Choroid plexus epithelial cell (primary cell): ENCODE results near the gene TMEM167B.
A peak's percentile ranks its signal among the peaks of the same experiment; 100 is the strongest.

ENCODE experiments used
- DNase-seq: peaks from one replicate; pipeline ENCODE4 v3.0.0-alpha.2; 2010; ENCODE audit warnings: low read depth
- H3K4me3 ChIP-seq: 2 replicates; pipeline ENCODE4 v1.5.1; 2011; ENCODE audit warnings: low read depth, mild to moderate bottlenecking, control low read depth, low read length, moderate library complexity
- CTCF ChIP-seq: conservative IDR thresholded peaks from 2 replicates; pipeline ENCODE4 v1.5.1; 2011; ENCODE audit warnings: low read depth, mild to moderate bottlenecking, control low read depth, inconsistent platforms, low read length, moderate library complexity

Gene TMEM167B

GRCh38 chr1:109090196-109091077, at the start of gene TMEM167B:
TSS of gene TMEM167B (plus strand) at chr1:109090764. CDS start at chr1:109090873, 109 bp downstream.
- peak within 1 kb of the TSS; percentile 94 for H3K4me3 ChIP-seq
- no peak for TF ChIP-seq CTCF
- peak; percentile 97 for DNase-seq

- H3K4me3 ChIP-seq: peak overlapping the region; percentile 87
- DNase-seq: peak; percentile 23
Measured at GRCh38 chr1:109040989-109041620, 49.5 kb upstream of the TMEM167B start.

GRCh38 chr1:109041621-109042468, 48.7 kb upstream of the TMEM167B start, which contains the start of gene WDR47:
TSS of gene WDR47 (minus strand) at chr1:109042102. CDS start at chr1:109023512, 18,590 bp downstream.
- peak within 1 kb of the TSS; percentile 87 for H3K4me3 ChIP-seq
- TF ChIP-seq CTCF: no peak
- peak; percentile 98 for DNase-seq

More at GRCh38 chr1:109040989-109041620, 49.5 kb upstream of the TMEM167B start:
- no peak for TF ChIP-seq CTCF

GRCh38 chr1:109045595-109045994, 45.0 kb upstream of the TMEM167B start:
- no peak for TF ChIP-seq CTCF

GRCh38 chr1:109046671-109047070, 43.9 kb upstream of the TMEM167B start:
- H3K4me3 ChIP-seq: no peak overlapping the region
- no peak for DNase-seq
- TF ChIP-seq CTCF: no peak

More at GRCh38 chr1:109045595-109045994, 45.0 kb upstream of the TMEM167B start:
- no peak for DNase-seq
- no peak overlapping the region for H3K4me3 ChIP-seq

GRCh38 chr1:109047339-109047738, 43.2 kb upstream of the TMEM167B start:
- H3K4me3 ChIP-seq: no peak overlapping the region
- no peak for DNase-seq
- TF ChIP-seq CTCF: no peak
